ENCODE data around the gene SPINK5.

- TF ChIP-seq CTCF (IDR thresholded peaks at IDR 0.05; ENCODE audit: low read depth, low read length, poor library complexity, severe bottlenecking), result no peak
- TF ChIP-seq EZH2phosphoT487 (IDR thresholded peaks at IDR 0.05; ENCODE audit: borderline replicate concordance, low read length), result no peak
Measured at GRCh38 chr5:148085310-148085709, 21.5 kb downstream of the SPINK5 start.
